Measurements from ENCODE around the gene GABRD.

Gene GABRD

GRCh38 chr1:2076826-2077225, 57.7 kb downstream of the GABRD start:
- Histone ChIP-seq H3K36me3 (ENCODE audit: control insufficient read depth, insufficient read depth, low read length) (no peaks in the 10 kb centered on the region), H3K27me3 (replicated peaks; ENCODE audit: control insufficient read depth, insufficient read depth, low read length) (no peaks in the 10 kb centered on the region), H3K4me3 (replicated peaks; ENCODE audit: low read depth, low read length) (no peak overlapping the region)
- TF ChIP-seq CTCF (IDR thresholded peaks at IDR 0.05; ENCODE audit: insufficient read depth, low read length, poor library complexity, severe bottlenecking) = no peak
- no peak for DNase-seq (ENCODE audit: extremely low read depth, insufficient read length)

GRCh38 chr1:2078170-2078569, 59.0 kb downstream of the GABRD start:
- TF ChIP-seq CTCF (IDR thresholded peaks at IDR 0.05; ENCODE audit: insufficient read depth, low read length, poor library complexity, severe bottlenecking) = no peak
- H3K27me3 ChIP-seq (replicated peaks; ENCODE audit: control insufficient read depth, insufficient read depth, low read length) = no peaks in the 10 kb centered on the region
- no peak overlapping the region for H3K4me3 ChIP-seq (replicated peaks; ENCODE audit: low read depth, low read length)
- H3K36me3 ChIP-seq (ENCODE audit: control insufficient read depth, insufficient read depth, low read length) = no peaks in the 10 kb centered on the region
- DNase-seq (ENCODE audit: extremely low read depth, insufficient read length) = no peak

- H3K4me3 ChIP-seq (replicated peaks; ENCODE audit: low read depth, low read length) = no peak overlapping the region
- TF ChIP-seq CTCF (IDR thresholded peaks at IDR 0.05; ENCODE audit: insufficient read depth, low read length, poor library complexity, severe bottlenecking) = no peak
- no peak for DNase-seq (ENCODE audit: extremely low read depth, insufficient read length)
- no peaks in the 10 kb centered on the region for H3K36me3 ChIP-seq (ENCODE audit: control insufficient read depth, insufficient read depth, low read length)
- no peaks in the 10 kb centered on the region for H3K27me3 ChIP-seq (replicated peaks; ENCODE audit: control insufficient read depth, insufficient read depth, low read length)
Observed at GRCh38 chr1:2079396-2080085, 60.4 kb downstream of the GABRD start.

GRCh38 chr1:2080140-2080539, 61.0 kb downstream of the GABRD start:
- TF ChIP-seq CTCF (IDR thresholded peaks at IDR 0.05; ENCODE audit: insufficient read depth, low read length, poor library complexity, severe bottlenecking) = no peak
- Histone ChIP-seq H3K36me3 (ENCODE audit: control insufficient read depth, insufficient read depth, low read length) (no peaks in the 10 kb centered on the region), H3K4me3 (replicated peaks; ENCODE audit: low read depth, low read length) (no peak overlapping the region), H3K27me3 (replicated peaks; ENCODE audit: control insufficient read depth, insufficient read depth, low read length) (no peaks in the 10 kb centered on the region)
- no peak for DNase-seq (ENCODE audit: extremely low read depth, insufficient read length)

Data from GM06990 (cell line).